ENCODE results near the gene CSNK1A1L. TPM values are rescaled to one million over a fixed set of nuclear protein-coding genes. Genes with fewer than 3 reads are reported as not detected.

Gene CSNK1A1L
- total and polyA plus RNA-seq, 2 donors (not counting 1 experiment from before 2014, with no cell fraction given): not detected

DNA sequence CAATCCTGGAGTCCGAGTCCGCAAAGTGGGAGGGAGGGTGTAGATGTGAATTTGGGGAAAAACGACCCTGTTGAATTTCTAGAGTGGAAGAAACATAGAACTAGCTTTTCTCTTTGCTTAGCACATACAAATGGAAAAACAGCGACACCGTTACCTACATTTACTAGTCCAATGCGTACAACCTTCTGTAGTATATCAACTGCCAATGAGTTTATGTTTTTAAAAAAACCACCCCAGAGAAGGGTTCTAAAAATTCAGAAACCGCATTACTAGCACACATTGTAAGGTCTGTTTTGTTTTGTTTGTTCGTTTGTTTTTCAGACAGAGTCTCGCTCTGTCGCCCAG, 45.6 kb downstream of the CSNK1A1L start:
- H3K4me3 Mint-ChIP-seq: peak overlapping the region; percentile 96
- Histone ChIP-seq H3K4me3 (ENCODE audit: control extremely low read depth in 1 of 5, extremely low read depth in 1 of 5, insufficient read depth in 1 of 5, low read depth in 2 of 5, low read length in 4 of 5) (peak overlapping the region; percentile 53 to 91 (median 87)), H4K20me1 (ENCODE audit: control insufficient read depth, insufficient read depth, low read length, poor library complexity, severe bottlenecking) (no peaks in the 10 kb centered on the region), H3K27me3 (replicated peaks in 1 of 4; ENCODE audit: control extremely low read depth in 1 of 4, control insufficient read depth in 3 of 4, insufficient read depth in 4 of 4, low read length in 3 of 4) (no peaks in the 10 kb centered on the region), H3K4me1 (ENCODE audit: control insufficient read depth in 2 of 2, insufficient read depth in 2 of 2, low read length in 2 of 2) (peaks cover 14 to 17% of the 10 kb centered on the region in 2 donors), H3K9ac (ENCODE audit: low read length) (peak overlapping the region; percentile 93), H3K36me3 (replicated peaks in 1 of 2; ENCODE audit: control extremely low read depth in 1 of 2, control insufficient read depth in 1 of 2, extremely low read depth in 1 of 2, insufficient read depth in 2 of 2, low read length in 1 of 2) (no peaks in the 10 kb centered on the region), H3K9me3 (ENCODE audit: control extremely low read depth in 1 of 3, control insufficient read depth in 2 of 3, insufficient read depth in 1 of 3, low read length in 2 of 3) (peaks cover 0 to 1% (median 0%) of the 10 kb centered on the region in 3 donors), H2AFZ (ENCODE audit: insufficient read depth, low read depth, low read length, poor library complexity, severe bottlenecking) (peak overlapping the region; percentile 98), H3K4me2 (replicated peaks; ENCODE audit: low read depth, low read length, poor library complexity, severe bottlenecking) (peak overlapping the region; percentile 80), H3K27ac (ENCODE audit: low read length in 2 of 2) (peak overlapping the region; percentile 57 to 92), H3K79me2 (ENCODE audit: control insufficient read depth, insufficient read depth, low read length) (peaks cover 31% of the 10 kb centered on the region)
- H3K9me3 Mint-ChIP-seq (ENCODE audit: insufficient read depth): no peaks in the 10 kb centered on the region
- DNase-seq (no peak), ATAC-seq (ENCODE audit: low read depth) (no peak)
- H3K27ac Mint-ChIP-seq: peak overlapping the region; percentile 98
- no peaks in the 10 kb centered on the region for H3K27me3 Mint-ChIP-seq
- peaks cover 27% of the 10 kb centered on the region for H3K4me1 Mint-ChIP-seq
- ChIA-PET CTCF (interaction anchor here (1.2 kb wide), 1 partner anchor 1855 kb away, joined by 3 read pairs; no protein-coding TSS in a partner anchor), POLR2A (interaction anchor here (0.6 to 1.2 kb wide), 2 partner anchors 60 to 239 kb away, joined by 5 to 16 read pairs; partner anchors contain the start of gene EXOSC8)
- TF ChIP-seq EZH2 (IDR thresholded peaks at IDR 0.05; ENCODE audit: borderline replicate concordance, insufficient read depth, low read depth, low read length, poor library complexity, severe bottlenecking) (no peak), CTCF (IDR thresholded peaks at IDR 0.05) (no peak)
- intact Hi-C loops (cut with micrococcal nuclease): loop anchor here (1.0 to 2.0 kb wide), 5 partner anchors 61 to 1978 kb away; partner anchors contain the start of genes ALG5, NHLRC3, PROSER1 and RFXAP
- 67% methylated on average over 3 of the region's 10 CpGs for WGBS (ENCODE audit: insufficient coverage)

Data from B cell (primary cell).